Activated T-helper 1 cell treated with anti-CD3 and anti-CD28 coated beads, Interleukin-2, amount 50 U/mL, for 16 hours (primary cell): ENCODE results near the gene CFB.

ENCODE experiments used
- DNase-seq, 2 donors: peaks; one replicate each; pipeline ENCODE4 v3.0.0-alpha.2; 2020; ENCODE audit warnings: low read depth in 1 of 2, low spot score in 1 of 2

The CFB gene

GRCh38 chr6:31948306-31948705 lies 2.4 kb downstream of the CFB start:
- DNase-seq = no peak

- DNase-seq = no peak
These were observed 3.0 kb downstream of the CFB start for GRCh38 chr6:31948753-31949413.

- no peak for DNase-seq
These were observed 4.1 kb downstream of the CFB start for GRCh38 chr6:31949926-31950548.

GRCh38 chr6:31952140-31952805 lies 6.4 kb downstream of the CFB start:
- DNase-seq = no peak

GRCh38 chr6:31952890-31953289 lies 7.0 kb downstream of the CFB start:
- no peak for DNase-seq

GRCh38 chr6:31954511-31954910 lies 8.6 kb downstream of the CFB start:
- no peak for DNase-seq

GRCh38 chr6:31956796-31957195 lies 10.9 kb downstream of the CFB start:
- no peak for DNase-seq

GRCh38 chr6:31958412-31958740 lies 12.5 kb downstream of the CFB start:
- no peak for DNase-seq

GRCh38 chr6:31958741-31959739 lies 13.1 kb downstream of the CFB start, which contains the start of the genes NELFE and SKIC2:
NELFE (minus strand) TSS chr6:31958971; CDS start chr6:31958446, 525 bp downstream.
SKIC2 (plus strand) TSS chr6:31959175; CDS start chr6:31959193, 18 bp downstream.
- DNase-seq = peak; percentile 98 to 99

- DNase-seq = no peak
These were observed 15.7 kb downstream of the CFB start for GRCh38 chr6:31961616-31962015.

- DNase-seq = no peak
These were observed 18.0 kb downstream of the CFB start for GRCh38 chr6:31963921-31964320.

GRCh38 chr6:31965700-31966099 lies 19.8 kb downstream of the CFB start:
- DNase-seq = no peak

GRCh38 chr6:31966506-31966905 lies 20.6 kb downstream of the CFB start:
- DNase-seq = no peak

GRCh38 chr6:31966997-31967925 lies 21.4 kb downstream of the CFB start:
- no peak for DNase-seq

- DNase-seq = no peak
These were observed 22.0 kb downstream of the CFB start for GRCh38 chr6:31967926-31968320.

- DNase-seq = no peak
These were observed 22.4 kb downstream of the CFB start for GRCh38 chr6:31968326-31968725.

GRCh38 chr6:31968791-31969711 lies 23.2 kb downstream of the CFB start:
- DNase-seq = no peak

- no peak for DNase-seq
These were observed 24.1 kb downstream of the CFB start for GRCh38 chr6:31969712-31970603.
